ENCODE data around the gene PAM. TPM values are rescaled to one million over a fixed set of nuclear protein-coding genes. Genes with fewer than 3 reads are reported as not detected.

The PAM gene
- total and polyA plus RNA-seq, 2 of the 8 experiments (the other 6 are each of a cell fraction or from before 2014, with no cell fraction given) = 30.4 to 67.8 TPM

DNA sequence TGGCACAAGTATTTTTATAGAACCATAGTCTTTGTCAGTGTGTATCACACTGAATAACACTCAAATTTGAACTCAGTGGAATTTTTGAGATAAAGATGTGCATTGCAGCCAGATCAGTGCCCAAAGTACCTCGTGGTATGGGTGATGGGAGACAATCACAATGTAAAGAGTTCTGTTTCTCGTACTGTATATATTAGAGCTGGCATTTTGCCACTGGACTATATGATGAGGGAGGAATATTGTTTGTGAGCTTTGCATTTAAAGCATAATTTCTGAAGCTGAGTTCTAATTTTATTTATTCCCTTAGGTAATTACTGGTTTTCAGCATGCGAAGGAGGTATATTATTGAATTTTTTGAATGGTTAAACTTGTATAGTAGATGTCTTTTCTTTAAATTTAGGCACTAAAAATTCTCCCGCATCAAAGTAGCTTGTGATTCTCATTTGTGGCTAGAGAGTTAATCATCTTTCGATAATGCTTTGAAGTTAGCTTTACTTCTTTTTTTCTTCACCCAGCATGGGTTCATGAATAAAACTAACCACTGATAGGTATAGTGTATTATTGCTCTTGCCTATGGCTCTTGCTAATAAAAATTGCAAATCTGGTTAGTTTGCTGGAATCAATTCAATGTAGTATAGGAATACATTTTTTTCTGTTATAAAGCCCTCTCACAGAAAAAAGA is 43.1 kb downstream of the PAM start:
- Histone ChIP-seq H3K79me1 (ENCODE audit: low read depth, low read length) (0 out of 2 replicates have a peak, but pooled peaks cover under 1% of the 10 kb centered on the region), H3K4me2 (ENCODE audit: insufficient read depth in 1 of 2, low read depth in 2 of 2, low read length in 2 of 2) (no peak overlapping the region), H2BK12ac (ENCODE audit: low read depth, low read length) (no peak overlapping the region), H3K79me2 (ENCODE audit: control insufficient read depth in 1 of 2, insufficient read depth in 2 of 2, low read length in 2 of 2) (0 out of 4 replicates have a peak, but pooled peaks cover 0 to 13% of the 10 kb centered on the region in 2 experiments), H4K91ac (replicated peaks; ENCODE audit: insufficient read length, low read length) (no peak overlapping the region), H2BK120ac (replicated peaks; ENCODE audit: low read depth, low read length) (no peak overlapping the region), H4K8ac (ENCODE audit: extremely low read depth, insufficient read depth, low read length) (no peak overlapping the region), H3K23me2 (ENCODE audit: low read depth, low read length) (no peaks in the 10 kb centered on the region), H3K27me3 (replicated peaks in 1 of 4; ENCODE audit: control insufficient read depth in 3 of 4, extremely low read depth in 1 of 4, insufficient read depth in 3 of 4, low read length in 3 of 4) (no peaks in the 10 kb centered on the region), H3K36me3 (ENCODE audit: control insufficient read depth in 2 of 4, insufficient read depth in 4 of 4, low read length in 3 of 4) (no peaks in the 10 kb centered on the region), H3K4me1 (replicated peaks in 1 of 4; ENCODE audit: control insufficient read depth in 3 of 4, insufficient read depth in 4 of 4, low read length in 3 of 4) (peaks cover 2 to 29% (median 6%) of the 10 kb centered on the region in 4 experiments), H3K4me3 (ENCODE audit: extremely low read depth in 1 of 4, insufficient read depth in 2 of 4, low read depth in 3 of 4, low read length in 4 of 4) (no peak overlapping the region), H2BK20ac (ENCODE audit: low read length) (no peak overlapping the region), H3K23ac (ENCODE audit: insufficient read length) (no peak overlapping the region), H3K18ac (ENCODE audit: extremely low read depth, low read length) (no peak overlapping the region), H3K56ac (replicated peaks; ENCODE audit: insufficient read length, low read depth, low read length) (no peak overlapping the region), H4K20me1 (replicated peaks in 1 of 2; ENCODE audit: control insufficient read depth in 1 of 2, insufficient read depth in 2 of 2, low read length in 2 of 2) (no peaks in the 10 kb centered on the region), H3K4ac (replicated peaks; ENCODE audit: insufficient read length, low read depth, low read length) (no peak overlapping the region), H2AK5ac (ENCODE audit: low read depth, low read length) (no peak overlapping the region), H3K9me3 (ENCODE audit: insufficient read depth in 2 of 2, low read depth in 1 of 2, low read length in 1 of 2) (no peaks in the 10 kb centered on the region), H3K27ac (ENCODE audit: low read depth, low read length) (no peak overlapping the region), H3K9ac (replicated peaks in 1 of 4; ENCODE audit: extremely low read depth in 1 of 4, low read depth in 3 of 4, low read length in 3 of 4) (no peak overlapping the region), H2BK15ac (ENCODE audit: low read length) (no peak overlapping the region), H3K14ac (ENCODE audit: insufficient read length) (no peak overlapping the region), H2AFZ (ENCODE audit: low read length) (no peak overlapping the region), H2BK5ac (ENCODE audit: low read depth, low read length) (no peak overlapping the region), H4K5ac (ENCODE audit: insufficient read length, low read depth, low read length) (no peak overlapping the region)
- 87% methylated on average over 5 of the region's 5 CpGs; no CpG with 5 or more reads in 1 of the 2 experiments for WGBS, 2 experiments (ENCODE audit: extremely low coverage in 1 of 2, insufficient coverage in 1 of 2, insufficient read length in 1 of 2, insufficient replicate concordance in 2 of 2, low coverage in 1 of 2, low lambda C conversion rate in 2 of 2, missing lambda C conversion rate in 1 of 2)
- DNase-seq (ENCODE audit: low read depth in 1 of 2, low spot score in 2 of 2) = no peak
- POLR2A ChIA-PET (ENCODE audit: partially characterized antibody) = interaction anchor here (1.3 kb wide), 1 partner anchor 9 kb away, joined by 4 read pairs; no protein-coding TSS in a partner anchor
- no peak for FAIRE-seq
- CTCF ChIA-PET (ENCODE audit: partially characterized antibody) = interaction anchor here (0.5 to 3.2 kb wide), 4 partner anchors 17 to 417 kb away, joined by 3 to 18 read pairs (median 4); no protein-coding TSS in a partner anchor
- TF ChIP-seq BRCA1 (IDR thresholded peaks at IDR 0.05; ENCODE audit: low read depth, low read length) = no peak
- TF ChIP-seq, protein P1, sequence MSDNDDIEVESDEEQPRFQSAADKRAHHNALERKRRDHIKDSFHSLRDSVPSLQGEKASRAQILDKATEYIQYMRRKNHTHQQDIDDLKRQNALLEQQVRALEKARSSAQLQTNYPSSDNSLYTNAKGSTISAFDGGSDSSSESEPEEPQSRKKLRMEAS (IDR thresholded peaks at IDR 0.05) = no peak
- no peak for TF ChIP-seq NANOG (IDR thresholded peaks at IDR 0.05; ENCODE audit: insufficient read depth, low read depth, low read length, poor library complexity, severe bottlenecking)
- TF ChIP-seq SP2 (IDR thresholded peaks at IDR 0.05; ENCODE audit: low read length) = no peak
- no peak for TF ChIP-seq SRF (IDR thresholded peaks at IDR 0.05; ENCODE audit: low read depth, low read length)
- TF ChIP-seq CHD2 (IDR thresholded peaks at IDR 0.05; ENCODE audit: low read length) = no peak
- no peak for TF ChIP-seq TAF7 (optimal IDR thresholded peaks at IDR 0.05; ENCODE audit: borderline replicate concordance, low read depth, low read length)
- TF ChIP-seq POLR2A (IDR thresholded peaks at IDR 0.05; ENCODE audit: control extremely low read depth in 1 of 2, low read depth in 2 of 2, low read length in 2 of 2) = no peak
- TF ChIP-seq TAF1 (IDR thresholded peaks at IDR 0.05; ENCODE audit: low read depth, low read length) = no peak
- TF ChIP-seq BACH1 (IDR thresholded peaks at IDR 0.05; ENCODE audit: low read length) = no peak
- TF ChIP-seq CBX5 (IDR thresholded peaks at IDR 0.05; ENCODE audit: low read depth, low read length) = no peak

Data from H1 (cell line).